Measurements from ENCODE around the gene SEC22C. TPM values are rescaled to one million over a fixed set of nuclear protein-coding genes. Genes with fewer than 3 reads are reported as not detected.

Gene SEC22C
- total RNA-seq, 1 donor from 2014 or later = 37.8 TPM

DNA sequence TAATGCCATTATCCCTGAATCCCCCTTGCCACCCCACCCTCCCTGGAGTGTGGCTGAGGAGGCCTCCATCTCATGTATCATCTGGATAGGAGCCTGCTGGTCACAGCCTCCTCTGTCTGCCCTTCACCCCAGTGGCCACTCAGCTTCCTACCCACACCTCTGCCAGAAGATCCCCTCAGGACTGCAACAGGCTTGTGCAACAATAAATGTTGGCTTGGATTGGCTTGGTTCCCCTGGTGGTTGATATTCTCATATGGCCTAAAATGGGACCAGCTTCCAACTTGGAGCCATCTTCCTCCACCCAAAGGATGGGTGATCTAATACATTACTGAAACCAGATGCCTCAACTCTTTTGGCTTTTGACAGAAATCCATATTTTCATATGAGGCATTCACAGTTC lies 44.4 kb downstream of the SEC22C start:
- no peak for DNase-seq (ENCODE audit: low spot score)

DNA sequence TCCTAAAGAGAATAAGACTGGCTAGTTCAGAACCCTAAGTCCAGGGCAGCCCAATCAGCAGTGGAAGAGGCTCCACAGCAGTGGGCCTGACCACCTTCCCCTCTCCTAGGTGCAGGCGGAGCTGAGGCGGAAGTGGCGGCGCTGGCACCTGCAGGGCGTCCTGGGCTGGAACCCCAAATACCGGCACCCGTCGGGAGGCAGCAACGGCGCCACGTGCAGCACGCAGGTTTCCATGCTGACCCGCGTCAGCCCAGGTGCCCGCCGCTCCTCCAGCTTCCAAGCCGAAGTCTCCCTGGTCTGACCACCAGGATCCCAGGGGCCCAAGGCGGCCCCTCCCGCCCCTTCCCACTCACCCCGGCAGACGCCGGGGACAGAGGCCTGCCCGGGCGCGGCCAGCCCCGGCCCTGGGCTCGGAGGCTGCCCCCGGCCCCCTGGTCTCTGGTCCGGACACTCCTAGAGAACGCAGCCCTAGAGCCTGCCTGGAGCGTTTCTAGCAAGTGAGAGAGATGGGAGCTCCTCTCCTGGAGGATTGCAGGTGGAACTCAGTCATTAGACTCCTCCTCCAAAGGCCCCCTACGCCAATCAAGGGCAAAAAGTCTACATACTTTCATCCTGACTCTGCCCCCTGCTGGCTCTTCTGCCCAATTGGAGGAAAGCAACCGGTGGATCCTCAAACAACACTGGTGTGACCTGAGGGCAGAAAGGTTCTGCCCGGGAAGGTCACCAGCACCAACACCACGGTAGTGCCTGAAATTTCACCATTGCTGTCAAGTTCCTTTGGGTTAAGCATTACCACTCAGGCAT lies 45.6 kb downstream of the SEC22C start:
- DNase-seq (ENCODE audit: low spot score) = peak; percentile 21

DNA sequence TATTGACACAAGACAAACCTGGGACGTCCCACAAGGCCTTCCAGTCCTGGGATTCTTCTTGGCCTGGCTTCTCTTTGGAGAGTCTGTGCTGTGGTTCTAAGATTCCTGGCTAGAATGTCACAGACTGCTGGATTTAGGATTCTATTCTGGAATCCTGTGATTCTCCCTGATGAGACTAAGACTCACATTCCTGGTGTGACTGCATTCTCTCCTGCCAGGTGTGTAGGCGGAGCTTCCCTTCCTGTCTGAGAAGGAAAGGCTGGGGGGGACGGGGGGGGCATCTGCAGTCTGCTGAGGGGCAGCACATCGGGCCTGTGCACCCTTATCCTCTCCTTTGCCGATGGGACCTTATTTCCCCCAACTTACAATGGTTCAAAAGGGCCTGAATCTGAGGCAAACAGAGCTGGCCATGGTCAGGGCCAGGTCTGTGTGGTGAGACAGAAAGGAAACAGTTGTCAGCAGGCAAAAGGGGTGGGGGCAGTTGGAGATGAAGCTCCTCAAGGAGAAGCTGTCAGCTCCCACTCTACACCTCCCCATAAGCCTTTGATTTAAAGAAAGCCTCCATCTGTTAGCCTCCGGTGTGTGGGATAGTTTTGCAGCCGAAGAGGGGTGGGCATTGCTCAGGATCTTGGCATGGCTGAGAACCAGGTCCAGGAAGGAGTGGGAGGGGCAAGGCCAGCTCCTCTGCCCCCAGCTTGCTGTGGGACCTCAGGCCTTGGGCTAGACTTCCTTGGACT lies 48.4 kb downstream of the SEC22C start:
- DNase-seq (ENCODE audit: low spot score) = no peak

DNA sequence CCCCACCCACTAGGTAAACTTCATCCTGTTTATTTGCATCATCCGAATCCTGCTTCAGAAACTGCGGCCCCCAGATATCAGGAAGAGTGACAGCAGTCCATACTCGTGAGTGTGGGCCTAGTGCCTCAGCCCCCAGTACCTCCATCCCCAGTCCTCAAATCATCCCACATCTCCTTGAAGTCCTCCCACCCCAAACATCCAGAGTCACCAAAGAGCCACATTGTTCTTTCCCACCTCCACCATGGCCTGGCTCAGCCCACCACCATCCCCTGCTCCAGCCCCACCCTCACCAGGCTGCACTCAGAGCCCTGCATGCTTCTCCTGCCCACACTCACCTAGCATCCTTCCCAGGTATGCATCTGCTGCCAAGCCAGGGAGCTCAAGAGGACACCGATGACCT lies 49.5 kb downstream of the SEC22C start:
- no peak for DNase-seq (ENCODE audit: low spot score)

GRCh38 chr3:42531470-42531869 lies 50.3 kb downstream of the SEC22C start:
- DNase-seq (ENCODE audit: low spot score) = no peak

- no peak for DNase-seq (ENCODE audit: low spot score)
Measured at GRCh38 chr3:42530073-42530472, 51.7 kb downstream of the SEC22C start.

GRCh38 chr3:42529468-42529867 lies 52.3 kb downstream of the SEC22C start:
- no peak for DNase-seq (ENCODE audit: low spot score)

GRCh38 chr3:42527368-42527917 lies 54.3 kb downstream of the SEC22C start:
- no peak for DNase-seq (ENCODE audit: low spot score)

- no peak for DNase-seq (ENCODE audit: low spot score)
Measured at GRCh38 chr3:42526616-42527367, 55.0 kb downstream of the SEC22C start.

DNA sequence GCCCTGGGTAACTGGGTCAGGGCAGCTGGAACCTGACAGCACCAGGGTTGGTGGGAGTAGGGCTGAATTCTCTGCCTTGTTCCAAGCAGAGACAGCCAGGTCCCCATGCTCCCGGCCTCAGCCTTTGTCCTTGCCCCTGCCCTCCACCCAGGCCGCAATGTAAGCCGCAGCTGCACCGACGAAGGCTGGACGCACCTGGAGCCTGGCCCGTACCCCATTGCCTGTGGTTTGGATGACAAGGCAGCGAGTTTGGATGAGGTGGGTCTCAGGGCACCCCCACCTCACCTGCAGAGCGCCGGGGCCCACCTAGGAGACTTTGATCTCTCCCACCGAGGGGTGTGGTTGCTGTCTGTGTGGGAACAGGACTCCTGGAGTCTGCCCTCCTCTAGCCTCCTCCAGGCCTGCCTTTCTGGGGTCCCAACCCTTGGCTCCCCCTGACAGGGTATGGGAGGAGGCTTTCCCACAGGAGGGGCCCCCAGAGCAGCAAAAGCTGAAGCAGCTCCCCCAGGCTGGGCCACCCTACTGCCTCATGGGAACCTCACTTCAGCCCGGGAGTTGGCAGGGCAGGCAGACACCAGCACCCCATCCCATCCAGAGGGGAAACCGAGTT lies 55.9 kb downstream of the SEC22C start:
- DNase-seq (ENCODE audit: low spot score) = no peak

GRCh38 chr3:42525212-42525611 lies 56.6 kb downstream of the SEC22C start:
- no peak for DNase-seq (ENCODE audit: low spot score)

GRCh38 chr3:42524751-42525150 lies 57.0 kb downstream of the SEC22C start:
- no peak for DNase-seq (ENCODE audit: low spot score)

- no peak for DNase-seq (ENCODE audit: low spot score)
Measured at GRCh38 chr3:42520906-42521305, 60.9 kb downstream of the SEC22C start.

DNA sequence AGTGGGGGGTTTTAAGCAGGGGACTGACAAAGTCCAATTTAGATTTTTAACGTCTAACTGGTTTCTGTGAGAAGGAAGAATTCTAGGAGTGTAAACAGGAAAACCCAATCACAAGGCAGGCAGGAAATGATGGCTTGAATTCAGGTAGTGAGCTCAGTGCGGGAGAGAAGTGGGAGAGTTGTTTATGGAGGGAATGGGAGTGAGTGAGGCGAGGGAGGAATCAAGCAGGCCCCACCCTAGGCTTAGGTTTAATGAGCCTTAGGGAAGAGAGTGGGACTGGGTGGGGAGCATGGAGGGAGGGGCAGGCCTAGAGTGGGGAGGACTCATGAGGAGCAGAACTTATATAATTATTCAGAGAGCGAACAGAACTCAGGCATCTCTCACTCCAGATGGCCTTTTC lies 61.4 kb downstream of the SEC22C start:
- DNase-seq (ENCODE audit: low spot score) = no peak

GRCh38 chr3:42519568-42519962 lies 62.2 kb downstream of the SEC22C start:
- DNase-seq (ENCODE audit: low spot score) = no peak

- DNase-seq (ENCODE audit: low spot score) = no peak
Measured at GRCh38 chr3:42518800-42519567, 62.8 kb downstream of the SEC22C start.

GRCh38 chr3:42517117-42517516 lies 64.7 kb downstream of the SEC22C start:
- DNase-seq (ENCODE audit: low spot score) = no peak

- no peak for DNase-seq (ENCODE audit: low spot score)
Measured at GRCh38 chr3:42516443-42516842, 65.3 kb downstream of the SEC22C start.

- DNase-seq (ENCODE audit: low spot score) = no peak
Measured at GRCh38 chr3:42515976-42516375, 65.8 kb downstream of the SEC22C start.

GRCh38 chr3:42515391-42515916 lies 66.3 kb downstream of the SEC22C start:
- peak; percentile 51 for DNase-seq (ENCODE audit: low spot score)

DNA sequence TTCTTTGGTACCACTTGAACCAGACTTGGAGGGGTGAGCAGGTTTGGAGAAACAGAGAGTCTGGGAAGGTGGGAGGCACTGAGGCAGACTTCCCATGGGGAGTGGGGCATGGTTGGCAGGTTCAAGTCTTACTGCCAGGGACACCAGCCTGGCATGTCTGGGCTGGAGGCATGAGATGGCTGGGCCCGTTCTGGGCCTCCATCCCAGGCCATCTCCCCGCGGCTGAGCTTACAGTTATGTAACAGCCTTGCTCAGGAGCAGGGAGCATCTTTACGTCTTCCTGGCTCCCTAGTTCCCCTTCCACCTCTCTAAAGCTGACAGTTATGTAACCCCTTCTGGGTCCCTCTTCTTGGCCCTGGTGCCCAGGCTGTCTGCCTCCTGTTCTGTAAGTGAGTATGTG lies 66.9 kb downstream of the SEC22C start:
- no peak for DNase-seq (ENCODE audit: low spot score)

Measured in umbilical cord (tissue), 2 donors.